NCI-H146 treated with DMSO at 0.1 percent for 48 hours (cell line): ENCODE results near the gene IRF4.

ENCODE experiments used
- DNase-seq: peaks from one replicate; lab custom pipeline; 2025; ENCODE audit not compliant: unreplicated experiment; lab: John Stamatoyannopoulos, UW

Gene IRF4

DNA sequence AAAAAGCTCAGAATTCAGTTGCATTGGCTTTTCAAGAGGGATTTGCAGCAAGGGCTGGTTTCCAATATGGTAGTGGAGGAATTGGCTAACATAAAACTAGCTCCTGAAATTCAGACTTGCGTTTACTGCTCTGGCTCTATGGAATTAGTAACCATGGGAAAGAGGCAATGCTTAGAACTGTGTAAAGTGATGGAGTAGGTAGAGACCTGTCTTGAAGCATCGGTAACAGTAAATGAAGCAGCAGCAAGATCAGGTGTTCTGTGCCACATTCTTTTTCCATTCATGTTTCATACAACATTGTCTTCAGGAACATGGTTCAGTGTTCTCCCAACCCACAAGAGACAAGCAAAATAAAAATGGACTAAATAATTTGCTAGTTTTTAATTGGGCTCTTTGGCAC, 6.5 kb downstream of the IRF4 start:
- DNase-seq: no peak

DNA sequence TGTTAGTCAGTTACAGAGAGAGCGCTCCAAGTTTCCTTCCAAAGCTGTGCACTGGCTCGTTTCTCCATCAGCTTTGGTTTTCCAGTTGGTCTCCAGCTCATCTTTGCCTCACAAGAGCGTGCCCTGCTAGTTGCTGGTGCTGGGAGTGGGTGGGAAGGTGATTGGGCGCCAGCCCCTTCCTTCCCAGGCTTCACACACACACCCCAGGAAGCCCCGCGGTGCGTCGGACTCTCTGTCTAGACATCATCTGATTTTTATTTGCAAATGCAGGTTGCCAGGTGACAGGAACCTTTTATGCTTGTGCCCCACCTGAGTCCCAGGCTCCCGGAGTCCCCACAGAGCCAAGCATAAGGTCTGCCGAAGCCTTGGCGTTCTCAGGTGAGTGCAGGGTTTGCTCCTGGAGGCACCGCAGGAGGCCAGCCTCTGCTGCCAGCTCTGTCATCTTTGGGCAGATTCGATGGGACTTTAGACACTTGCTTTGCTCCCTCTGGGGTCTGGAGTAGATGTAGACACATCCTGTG, 7.1 kb downstream of the IRF4 start:
- peak; percentile 26 for DNase-seq

DNA sequence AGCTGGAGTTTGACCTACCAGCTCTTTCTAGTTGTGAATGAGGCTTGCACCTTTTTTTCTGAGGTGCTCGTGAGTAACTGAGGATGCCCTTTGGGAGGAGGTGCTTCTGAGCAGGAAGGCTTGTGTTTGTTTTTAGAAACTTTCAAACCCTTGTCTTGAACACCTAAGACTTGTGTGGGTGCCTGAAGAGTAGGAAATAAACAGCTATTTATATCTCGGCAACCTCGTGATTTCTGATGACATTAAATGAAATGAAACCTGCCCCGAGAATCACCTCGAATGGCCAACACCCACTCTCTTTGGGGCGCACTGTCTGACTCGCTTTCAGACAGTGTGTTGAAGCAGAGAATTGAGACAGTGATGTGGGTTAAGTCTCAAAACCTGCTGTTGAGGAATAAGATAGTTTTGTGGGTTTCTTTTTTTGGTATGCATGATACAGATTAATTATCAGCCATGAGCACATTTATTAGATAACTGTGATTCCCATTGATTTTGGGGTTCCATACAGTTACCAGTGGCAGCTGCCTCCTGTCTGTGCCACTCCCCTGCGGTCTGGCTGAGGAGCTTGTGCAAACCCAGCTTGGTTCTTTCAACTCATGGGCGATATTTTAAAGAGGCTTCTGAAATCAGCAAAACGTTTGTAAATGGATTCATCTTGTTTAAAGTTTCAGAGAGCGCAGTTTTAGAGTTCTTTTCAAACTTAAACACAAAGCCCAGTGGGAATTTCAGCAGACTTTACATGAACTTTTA, 8.4 kb downstream of the IRF4 start:
- no peak for DNase-seq

DNA sequence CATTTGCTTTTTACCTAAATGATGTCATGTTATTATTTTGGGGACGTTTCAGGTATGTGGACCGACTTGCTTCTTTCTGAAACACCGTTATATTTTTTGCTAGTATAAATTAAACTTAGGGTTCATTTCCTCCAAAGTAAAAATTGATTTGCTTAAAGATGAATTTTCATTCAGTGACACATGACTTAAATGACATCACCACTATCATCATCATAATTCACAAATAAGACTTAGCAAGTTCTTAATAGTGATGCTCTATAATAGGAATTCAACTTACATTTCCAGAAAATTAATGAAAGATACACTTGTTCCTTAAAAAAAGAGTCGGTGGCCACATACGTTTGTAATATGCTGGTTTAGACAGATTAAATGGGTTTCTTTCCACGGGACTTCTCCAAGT, 9.3 kb downstream of the IRF4 start:
- DNase-seq: no peak

DNA sequence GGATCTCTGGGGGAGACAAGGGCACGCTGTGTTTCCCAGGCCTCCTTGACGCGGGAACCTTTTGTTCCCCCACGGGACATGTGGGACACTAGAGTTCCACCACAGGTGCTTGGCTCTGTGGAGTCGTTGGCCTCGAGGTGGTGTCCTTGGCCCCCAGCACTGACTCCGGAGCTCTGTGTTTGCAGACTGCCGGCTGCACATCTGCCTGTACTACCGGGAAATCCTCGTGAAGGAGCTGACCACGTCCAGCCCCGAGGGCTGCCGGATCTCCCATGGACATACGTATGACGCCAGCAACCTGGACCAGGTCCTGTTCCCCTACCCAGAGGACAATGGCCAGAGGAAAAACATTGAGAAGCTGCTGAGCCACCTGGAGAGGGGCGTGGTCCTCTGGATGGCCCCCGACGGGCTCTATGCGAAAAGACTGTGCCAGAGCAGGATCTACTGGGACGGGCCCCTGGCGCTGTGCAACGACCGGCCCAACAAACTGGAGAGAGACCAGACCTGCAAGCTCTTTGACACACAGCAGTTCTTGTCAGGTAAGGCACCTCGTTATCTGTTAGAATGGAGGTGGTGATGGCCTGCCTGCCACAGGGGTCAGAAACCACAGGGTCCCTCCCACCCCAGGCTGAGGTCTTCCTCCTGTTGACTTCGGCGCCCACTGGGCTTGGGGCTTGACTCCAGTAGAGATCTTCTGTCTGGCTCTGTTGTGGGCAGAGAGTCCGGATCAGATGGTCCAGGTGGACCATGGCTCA, 9.9 kb downstream of the IRF4 start:
- no peak for DNase-seq

DNA sequence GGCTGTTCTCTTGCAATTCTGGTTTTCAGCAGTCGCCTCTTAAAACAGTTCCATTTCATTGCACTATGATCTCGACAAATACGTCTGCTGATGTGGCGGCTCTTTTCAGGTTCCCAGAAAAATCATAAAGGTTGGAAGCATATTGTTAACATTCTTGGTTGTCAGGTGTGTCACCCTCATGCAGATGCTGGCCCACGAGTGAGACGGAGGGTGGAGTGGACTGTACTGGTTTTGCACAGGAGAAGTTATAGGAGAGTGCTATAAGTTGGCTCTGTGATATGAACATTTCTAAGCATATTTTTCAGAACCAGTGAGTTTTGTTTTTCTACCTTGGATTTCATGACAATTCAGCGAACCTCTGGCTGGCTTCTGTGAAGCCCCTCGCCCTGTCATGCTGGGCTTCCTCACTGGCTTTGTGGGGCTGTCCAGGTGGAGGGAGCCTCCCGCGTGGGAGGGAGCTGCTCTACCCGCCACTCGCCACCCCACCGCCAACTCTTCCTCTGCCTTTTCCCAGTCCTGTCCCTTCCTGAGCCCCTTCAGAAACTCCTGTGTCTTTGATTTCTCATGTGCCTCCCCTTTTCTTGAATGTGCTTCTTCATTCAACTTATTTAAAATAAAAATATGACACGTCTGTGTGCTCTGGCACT, 10.6 kb downstream of the IRF4 start:
- DNase-seq: no peak

DNA sequence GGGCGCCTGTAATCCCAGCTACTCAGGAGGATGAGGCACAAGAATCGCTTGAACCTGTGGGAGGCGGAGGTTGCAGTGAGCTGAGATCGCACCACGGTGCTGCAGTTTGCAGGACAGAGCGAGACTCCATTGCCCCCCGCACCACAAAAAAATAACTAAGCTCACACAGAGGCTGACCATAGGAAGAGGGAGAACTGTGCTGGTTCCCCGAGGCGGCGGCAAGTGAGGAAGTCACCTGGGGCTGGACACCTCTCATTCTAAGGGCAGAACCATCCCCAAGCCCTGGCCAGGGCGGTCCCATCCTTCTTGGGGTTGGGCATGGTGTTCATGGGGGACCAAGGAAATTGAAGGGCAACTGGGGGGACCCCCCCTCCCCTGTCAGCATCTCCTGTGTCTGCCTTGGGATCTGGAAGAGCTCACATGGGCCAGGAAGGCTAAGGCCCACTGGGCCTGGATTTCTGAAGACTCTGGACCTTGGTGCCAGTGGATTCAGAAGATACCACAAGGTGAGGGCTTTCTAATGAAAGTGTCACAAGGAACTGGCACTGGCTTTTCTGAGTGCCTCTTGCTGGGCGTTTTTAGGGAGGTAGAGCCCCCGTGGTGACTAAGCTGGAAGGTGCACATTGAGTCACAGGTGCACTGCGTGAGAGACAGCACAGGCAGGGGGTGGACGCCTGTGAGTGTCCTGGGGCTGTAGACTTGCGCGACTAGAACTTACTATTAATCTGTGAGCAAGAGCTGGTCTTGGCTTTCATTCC, 11.5 kb downstream of the IRF4 start:
- no peak for DNase-seq

DNA sequence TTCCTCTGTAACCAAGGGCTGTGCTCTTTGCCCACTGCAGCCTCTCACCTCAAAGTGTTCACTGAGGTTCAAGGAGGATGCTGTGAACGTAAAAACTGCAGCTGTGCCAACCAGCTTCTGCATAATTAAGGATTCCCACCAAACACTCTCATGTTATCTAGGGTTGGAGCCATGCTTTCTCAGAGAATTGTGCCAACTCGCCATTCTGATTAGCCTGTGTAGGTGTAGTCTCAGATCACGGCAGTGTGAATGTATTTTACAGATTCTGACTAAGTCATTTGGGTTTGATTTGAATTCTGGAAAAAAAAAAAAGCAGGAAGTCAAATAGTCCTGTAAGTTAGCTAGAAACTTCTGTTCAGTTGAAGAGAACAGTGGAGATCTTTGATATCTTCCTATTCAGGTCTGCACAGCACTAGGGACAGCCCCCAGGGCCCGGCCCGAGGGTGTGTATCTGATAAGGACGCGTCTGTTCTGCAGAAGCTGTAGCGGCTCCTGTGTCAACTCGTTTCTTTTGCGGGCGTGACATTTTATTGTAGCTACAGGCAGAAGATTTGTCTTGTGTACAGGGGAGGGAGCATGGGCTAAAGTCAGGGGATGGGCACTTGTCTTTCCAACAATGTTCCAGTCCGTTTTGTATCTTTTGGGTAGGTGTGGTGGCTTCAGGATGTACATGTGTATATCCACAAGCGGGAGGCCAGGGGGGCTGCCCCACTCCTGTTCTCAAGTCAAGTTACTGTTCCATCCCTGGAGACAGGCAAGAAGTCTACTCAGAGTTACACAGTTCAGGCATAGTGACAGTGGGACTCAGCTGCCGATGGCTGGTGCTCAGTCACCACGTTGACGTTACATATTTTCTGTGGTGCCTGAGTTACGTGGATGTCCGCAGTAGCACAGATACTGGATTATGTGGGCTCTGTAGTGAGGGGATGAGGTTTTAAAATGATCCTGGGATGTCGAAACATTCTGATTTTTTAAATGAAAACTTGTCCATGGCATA, 12.4 kb downstream of the IRF4 start:
- DNase-seq: no peak

DNA sequence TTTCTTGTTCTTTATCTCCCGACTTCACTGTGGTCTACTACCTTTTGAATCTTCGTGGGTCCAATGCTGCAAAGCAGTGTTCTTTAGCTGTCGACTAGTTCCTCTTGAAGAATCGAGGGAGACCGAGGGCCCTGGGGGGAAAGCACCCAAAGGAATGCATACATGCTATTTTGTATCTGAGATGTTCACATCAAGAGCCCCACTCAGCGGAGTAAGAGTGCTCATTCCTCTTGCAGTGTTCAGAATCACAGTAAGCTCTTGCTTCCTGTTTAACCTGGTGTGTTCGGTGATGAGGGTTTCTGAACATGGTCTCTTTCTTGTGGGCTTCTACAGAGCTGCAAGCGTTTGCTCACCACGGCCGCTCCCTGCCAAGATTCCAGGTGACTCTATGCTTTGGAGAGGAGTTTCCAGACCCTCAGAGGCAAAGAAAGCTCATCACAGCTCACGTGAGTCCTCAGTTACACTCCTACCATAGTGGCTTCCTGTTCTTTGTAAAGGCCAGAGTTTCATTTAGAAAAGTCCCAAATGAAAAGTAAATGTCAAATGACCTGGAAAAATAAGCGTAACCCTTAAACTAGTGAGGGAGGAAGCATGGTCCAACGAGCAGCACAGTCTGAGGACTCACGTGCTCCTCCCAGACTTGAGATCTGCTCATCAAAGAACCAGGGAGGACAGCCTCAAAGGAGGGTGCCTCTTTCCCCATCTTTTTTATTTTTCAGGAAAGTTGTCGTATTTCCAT, 13.3 kb downstream of the IRF4 start:
- no peak for DNase-seq

DNA sequence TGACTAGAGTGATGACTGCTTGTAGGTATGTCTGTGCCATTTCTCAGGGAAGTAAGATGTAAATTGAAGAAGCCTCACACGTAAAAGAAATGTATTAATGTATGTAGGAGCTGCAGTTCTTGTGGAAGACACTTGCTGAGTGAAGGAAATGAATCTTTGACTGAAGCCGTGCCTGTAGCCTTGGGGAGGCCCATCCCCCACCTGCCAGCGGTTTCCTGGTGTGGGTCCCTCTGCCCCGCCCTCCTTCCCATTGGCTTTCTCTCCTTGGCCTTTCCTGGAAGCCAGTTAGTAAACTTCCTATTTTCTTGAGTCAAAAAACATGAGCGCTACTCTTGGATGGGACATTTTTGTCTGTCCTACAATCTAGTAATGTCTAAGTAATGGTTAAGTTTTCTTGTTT, 16.6 kb downstream of the IRF4 start:
- no peak for DNase-seq

DNA sequence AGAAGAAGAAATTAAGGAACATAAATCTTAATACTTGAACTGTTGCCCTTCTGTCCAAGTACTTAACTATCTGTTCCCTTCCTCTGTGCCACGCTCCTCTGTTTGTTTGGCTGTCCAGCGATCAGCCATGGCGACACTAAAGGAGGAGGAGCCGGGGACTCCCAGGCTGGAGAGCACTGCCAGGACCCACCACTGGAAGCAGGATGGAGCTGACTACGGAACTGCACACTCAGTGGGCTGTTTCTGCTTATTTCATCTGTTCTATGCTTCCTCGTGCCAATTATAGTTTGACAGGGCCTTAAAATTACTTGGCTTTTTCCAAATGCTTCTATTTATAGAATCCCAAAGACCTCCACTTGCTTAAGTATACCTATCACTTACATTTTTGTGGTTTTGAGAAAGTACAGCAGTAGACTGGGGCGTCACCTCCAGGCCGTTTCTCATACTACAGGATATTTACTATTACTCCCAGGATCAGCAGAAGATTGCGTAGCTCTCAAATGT, 17.1 kb downstream of the IRF4 start:
- peak; percentile 51 for DNase-seq

DNA sequence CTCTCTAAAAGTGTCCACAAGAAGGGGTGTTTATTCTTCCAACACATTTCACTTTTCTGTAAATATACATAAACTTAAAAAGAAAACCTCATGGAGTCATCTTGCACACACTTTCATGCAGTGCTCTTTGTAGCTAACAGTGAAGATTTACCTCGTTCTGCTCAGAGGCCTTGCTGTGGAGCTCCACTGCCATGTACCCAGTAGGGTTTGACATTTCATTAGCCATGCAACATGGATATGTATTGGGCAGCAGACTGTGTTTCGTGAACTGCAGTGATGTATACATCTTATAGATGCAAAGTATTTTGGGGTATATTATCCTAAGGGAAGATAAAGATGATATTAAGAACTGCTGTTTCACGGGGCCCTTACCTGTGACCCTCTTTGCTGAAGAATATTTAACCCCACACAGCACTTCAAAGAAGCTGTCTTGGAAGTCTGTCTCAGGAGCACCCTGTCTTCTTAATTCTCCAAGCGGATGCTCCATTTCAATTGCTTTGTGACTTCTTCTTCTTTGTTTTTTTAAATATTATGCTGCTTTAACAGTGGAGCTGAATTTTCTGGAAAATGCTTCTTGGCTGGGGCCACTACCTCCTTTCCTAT, 17.9 kb downstream of the IRF4 start:
- DNase-seq: no peak

DNA sequence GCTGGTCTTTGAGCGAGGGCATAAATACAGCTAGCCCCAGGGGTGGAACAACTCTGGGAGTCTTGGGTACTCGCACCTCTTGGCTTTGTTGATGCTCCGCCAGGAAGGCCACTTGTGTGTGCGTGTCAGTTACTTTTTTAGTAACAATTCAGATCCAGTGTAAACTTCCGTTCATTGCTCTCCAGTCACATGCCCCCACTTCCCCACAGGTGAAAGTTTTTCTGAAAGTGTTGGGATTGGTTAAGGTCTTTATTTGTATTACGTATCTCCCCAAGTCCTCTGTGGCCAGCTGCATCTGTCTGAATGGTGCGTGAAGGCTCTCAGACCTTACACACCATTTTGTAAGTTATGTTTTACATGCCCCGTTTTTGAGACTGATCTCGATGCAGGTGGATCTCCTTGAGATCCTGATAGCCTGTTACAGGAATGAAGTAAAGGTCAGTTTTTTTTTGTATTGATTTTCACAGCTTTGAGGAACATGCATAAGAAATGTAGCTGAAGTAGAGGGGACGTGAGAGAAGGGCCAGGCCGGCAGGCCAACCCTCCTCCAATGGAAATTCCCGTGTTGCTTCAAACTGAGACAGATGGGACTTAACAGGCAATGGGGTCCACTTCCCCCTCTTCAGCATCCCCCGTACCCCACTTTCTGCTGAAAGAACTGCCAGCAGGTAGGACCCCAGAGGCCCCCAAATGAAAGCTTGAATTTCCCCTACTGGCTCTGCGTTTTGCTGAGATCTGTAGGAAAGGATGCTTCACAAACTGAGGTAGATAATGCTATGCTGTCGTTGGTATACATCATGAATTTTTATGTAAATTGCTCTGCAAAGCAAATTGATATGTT, 19.2 kb downstream of the IRF4 start:
- DNase-seq: no peak

DNA sequence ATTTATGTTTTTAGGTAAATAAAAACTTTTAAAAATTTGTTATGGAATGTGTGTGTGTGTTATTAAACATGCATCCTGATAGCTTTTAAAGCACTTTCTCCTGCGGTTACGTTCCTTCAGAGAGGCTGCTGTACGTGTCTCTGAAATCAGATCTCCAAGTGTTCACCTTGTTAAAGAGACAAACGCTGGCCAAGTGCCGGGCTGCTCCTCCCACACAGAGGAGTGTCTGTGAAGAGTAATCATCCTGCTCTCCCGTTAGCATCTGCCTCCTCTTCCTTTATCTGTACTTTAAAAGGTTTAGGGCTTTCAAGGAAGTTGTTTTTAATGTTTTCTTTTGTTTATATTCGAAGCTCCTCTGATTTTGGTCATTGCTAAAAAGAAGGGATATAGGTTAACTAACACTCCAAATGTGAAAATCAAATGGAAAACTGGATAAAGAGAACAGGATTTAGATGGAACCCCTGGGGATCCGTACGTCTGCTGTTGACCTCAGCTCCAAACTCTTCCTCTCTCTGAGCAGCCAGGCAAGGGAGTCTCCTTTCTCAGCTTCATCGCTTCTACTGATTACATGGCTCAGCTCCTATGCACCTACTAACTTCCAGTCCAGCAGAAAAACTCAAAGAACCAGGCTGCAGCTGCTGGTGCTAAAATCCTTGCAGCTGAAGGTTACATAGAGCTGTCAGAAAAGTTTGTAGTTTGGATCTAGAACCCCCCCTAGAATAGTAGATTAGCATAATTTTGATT, 20.0 kb downstream of the IRF4 start:
- no peak for DNase-seq

DNA sequence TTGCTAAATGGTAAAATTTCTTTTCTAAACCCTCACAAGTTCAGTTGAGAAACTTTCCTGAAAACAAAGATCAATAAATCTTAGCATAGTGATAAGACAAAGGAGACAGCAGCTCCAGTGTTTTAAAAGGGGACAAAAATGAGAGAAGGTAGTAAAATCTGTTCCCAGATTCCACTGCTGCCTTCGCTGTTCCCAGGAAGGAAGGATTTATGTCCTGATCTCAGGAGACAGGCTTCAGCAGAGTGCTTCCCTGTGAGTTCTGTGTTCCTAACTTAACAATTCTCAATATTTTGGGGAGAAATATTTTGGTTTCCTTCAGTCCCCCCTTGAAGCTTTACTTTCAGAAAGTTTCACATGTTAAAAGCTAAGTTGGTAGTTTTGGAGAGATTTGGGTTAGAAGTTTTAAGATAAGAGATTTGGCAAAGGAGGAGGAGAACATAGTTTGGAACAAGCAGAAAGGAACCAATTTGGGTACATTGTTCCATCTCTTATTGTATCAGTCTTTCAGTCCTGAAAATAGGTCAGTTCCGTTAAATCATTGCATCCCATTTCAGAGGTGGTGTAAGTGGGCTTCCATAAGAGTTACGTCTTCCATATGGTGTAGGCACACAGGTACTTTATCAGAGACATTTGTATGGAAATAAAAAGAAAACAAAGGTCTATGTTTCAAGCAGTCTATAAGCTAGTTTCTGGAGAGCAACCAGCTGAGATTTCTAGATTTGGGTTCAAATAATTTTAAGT, 20.8 kb downstream of the IRF4 start:
- DNase-seq: no peak

DNA sequence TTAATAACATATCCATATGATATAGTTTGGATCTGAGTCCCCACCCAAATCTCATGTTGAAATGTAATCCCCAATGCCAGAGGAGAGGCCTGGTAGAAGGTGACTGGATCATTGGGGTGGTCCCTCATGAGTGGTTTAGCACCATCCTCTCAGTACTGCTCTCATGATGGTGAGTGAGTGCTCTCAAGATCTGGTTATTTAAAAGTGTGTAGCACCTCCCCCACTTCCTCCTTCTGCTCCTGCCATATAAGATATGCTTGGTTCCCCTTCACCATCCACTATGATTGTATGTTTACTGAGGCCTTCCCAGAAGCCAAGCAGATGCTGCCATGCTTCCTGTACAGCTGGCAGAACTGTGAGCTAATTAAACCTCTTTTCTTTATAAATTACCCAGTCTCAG, 22.9 kb downstream of the IRF4 start:
- DNase-seq: no peak
